HG03457 (cell line): ENCODE data around the gene CCDC88A.

Source experiments
- ATAC-seq: cut with Tn5 transposase; IDR thresholded peaks from one replicate; pipeline ENCODE4 v1.9.1; 2021; ENCODE audit warnings: moderate number of reproducible peaks; ENCODE audit not compliant: unreplicated experiment

CCDC88A gene

GRCh38 chr2:55422876-55423665, 3.4 kb upstream of the CCDC88A start:
- no peak for ATAC-seq

- no peak for ATAC-seq
These were observed 1.7 kb upstream of the CCDC88A start for GRCh38 chr2:55421326-55421725.

GRCh38 chr2:55420871-55421270, 1.2 kb upstream of the CCDC88A start:
- ATAC-seq, result no peak

DNA sequence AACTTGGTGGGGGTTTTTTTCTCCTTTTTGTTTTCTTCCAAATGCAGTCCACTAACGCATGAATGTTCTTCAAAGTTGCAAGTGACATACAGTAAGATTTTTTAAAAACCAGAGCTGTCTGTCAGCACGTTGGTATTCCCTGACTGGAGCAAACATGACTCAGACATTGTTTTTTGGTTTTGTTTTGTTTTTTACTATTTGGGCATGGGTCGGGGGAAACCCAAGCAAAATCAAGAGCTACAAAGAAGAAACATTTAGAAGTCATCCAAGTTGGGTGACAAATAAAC, 726 bp upstream of the CCDC88A start:
- ATAC-seq, result no peak

DNA sequence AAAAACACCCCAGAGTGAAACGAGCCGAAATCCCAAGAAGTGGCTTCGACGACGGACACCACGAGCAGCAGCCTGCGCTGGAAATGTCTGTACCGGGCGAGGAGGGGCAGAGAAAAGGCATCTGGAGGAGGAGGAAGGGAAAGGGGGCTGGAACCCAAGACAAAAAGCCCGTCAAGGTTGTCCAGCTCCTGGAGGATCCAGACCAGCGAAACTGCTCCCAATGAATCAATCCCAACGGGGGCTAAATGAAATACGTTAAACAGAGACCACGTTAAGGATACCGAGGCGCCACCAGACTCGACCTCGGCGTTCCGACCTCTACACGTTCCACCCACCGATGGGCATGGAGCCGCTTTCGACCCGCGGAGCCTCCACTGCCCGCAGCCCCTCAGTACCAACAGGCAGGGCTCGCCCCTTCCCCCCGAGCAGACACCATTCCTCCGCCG, 400 bp downstream of the CCDC88A start:
- peak; percentile 17 for ATAC-seq

GRCh38 chr2:55418512-55419232, 984 bp downstream of the CCDC88A start:
- no peak for ATAC-seq

DNA sequence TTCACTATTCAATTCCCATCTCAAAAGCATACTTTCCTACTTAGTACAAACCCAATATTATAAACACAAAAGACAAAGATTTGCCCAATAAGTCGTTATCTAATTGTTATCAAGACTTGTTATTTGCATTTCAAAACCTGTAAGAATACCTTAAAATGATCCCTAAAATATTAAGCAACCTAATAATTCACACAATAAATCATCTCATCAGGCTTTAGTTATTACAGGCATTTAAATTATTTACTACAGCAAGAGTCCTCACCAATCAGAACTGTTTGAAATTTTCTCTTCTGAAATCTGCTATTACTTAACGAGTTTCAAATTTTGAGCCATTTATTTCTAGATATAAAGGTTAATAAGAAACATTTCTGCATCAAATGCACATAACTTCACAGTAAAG, 1.6 kb downstream of the CCDC88A start:
- no peak for ATAC-seq

DNA sequence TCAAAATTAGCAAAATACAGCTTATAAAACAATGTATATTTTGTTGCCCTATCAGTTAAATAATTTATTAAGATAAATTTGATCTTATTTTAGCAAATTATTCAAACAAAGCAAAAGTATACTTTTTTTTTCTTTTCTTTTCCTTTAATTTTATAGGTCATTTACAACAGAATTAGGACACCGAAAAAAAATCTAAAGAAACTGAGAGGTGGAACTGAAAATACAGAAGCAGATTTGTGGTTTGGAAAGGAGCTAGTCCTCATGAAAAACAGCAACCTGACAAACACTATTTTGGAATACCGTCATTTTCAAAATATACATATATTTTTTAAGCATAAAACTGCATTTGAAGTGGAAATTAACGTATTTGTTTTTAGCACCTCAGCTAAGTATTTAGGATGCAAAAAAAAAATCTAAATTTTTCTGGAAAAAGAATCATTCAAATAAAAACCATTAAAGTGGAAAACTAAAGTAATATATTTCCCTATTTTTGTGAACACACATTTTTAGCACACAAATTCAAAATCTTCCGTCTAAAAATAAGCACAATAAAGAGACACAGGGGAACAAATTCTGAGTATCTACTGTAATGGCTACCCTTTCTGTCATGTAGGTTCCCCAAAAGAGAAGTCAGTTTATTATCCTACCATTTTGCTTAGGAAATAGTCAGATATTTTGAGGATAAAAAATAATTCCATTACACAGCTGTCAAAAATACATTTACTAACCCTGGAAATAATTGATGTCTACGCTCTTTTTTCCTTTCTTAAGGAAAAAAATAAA, 2.7 kb downstream of the CCDC88A start:
- no peak for ATAC-seq

- ATAC-seq, result no peak
These were observed 4.4 kb downstream of the CCDC88A start for GRCh38 chr2:55415300-55415699.

- ATAC-seq, result no peak
These were observed 10.5 kb downstream of the CCDC88A start for GRCh38 chr2:55408918-55409868.

GRCh38 chr2:55408098-55408882, 11.4 kb downstream of the CCDC88A start:
- no peak for ATAC-seq

DNA sequence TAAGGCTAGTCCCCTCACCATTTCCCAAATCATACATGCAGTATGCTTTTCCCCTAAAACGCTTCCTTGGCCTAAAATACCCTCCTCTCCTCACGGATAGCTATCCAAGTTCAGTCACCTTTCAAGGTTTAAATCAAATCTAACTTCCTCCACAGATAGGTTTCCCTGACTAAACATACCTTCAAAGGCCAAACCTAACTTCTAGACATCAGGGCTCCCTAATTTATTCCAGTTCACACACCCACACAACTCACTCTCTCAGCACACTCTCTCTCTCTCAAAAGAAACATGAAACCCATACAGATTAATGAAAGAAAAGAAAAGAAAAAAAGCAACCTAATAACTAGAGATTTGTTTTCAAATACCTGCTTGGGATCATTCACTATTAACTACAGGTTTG, 14.5 kb downstream of the CCDC88A start:
- ATAC-seq, result no peak

DNA sequence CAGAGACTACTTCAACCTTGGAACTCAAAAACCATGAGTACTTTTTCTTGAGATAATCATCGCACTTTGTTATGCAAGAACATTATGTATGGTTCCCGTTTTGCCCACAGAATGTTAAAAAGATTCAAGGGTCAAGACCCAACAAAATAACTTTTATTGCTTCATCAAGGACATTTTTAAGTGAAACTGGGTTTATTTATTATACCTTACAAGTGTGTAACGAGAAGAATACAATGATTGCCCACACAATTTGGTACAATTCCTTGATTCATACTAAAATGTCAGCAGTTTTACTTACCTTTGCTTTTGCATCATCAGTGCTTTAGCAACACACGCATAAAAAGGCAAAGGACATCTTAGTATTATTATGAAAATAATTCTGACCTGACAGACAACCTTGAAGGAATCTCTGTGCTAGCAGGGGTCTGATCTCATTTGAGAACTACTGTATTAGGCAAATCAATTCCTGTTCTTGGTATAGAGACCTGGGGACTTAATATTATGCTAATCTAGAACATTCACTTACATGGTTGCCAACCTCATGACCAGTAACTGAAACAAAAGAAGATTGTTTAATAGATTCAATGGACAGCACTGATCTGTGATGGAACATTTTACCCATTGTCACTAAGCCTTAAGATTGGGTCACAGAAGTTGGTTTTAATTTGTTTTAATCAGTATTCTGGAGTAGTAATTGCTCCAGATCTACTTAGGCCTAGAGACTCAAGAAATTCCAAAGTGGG, 16.2 kb downstream of the CCDC88A start:
- ATAC-seq, result no peak

DNA sequence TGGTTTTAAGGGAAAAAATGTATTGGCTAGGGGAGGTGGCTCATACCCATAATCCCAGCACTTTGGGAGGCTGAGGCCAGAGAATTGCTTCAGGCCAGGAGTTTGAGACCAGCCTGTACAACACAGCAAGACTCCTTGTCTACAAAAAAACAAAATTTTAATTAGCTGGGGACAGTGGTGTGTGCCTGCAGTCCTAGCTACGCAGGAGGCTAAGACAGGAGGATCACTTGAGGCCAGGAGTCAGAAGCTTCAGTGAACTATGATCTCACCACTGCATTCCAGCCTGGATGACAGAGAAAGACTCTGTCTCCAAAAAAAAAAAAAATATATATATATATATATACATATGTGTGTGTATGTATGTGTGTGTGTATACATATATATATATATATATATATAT, 18.5 kb downstream of the CCDC88A start:
- ATAC-seq, result no peak

DNA sequence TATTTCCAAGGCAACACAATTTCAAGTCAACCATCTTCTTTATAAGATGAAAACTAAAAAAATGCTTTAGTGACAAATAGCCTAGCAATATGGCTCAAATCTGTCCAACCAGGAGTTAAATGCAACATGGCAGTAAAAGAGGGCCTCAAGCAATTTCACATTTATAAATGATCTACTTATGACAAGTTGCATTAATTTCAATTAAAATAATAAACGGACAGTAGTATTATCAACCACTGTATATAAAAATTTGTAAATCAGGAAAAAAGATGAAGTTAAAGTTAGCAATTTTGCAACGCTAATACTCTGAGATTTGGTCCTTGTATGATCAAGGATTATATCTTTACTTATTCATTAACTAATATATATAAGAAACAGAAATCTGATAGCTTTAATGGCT, 19.3 kb downstream of the CCDC88A start:
- ATAC-seq, result no peak

DNA sequence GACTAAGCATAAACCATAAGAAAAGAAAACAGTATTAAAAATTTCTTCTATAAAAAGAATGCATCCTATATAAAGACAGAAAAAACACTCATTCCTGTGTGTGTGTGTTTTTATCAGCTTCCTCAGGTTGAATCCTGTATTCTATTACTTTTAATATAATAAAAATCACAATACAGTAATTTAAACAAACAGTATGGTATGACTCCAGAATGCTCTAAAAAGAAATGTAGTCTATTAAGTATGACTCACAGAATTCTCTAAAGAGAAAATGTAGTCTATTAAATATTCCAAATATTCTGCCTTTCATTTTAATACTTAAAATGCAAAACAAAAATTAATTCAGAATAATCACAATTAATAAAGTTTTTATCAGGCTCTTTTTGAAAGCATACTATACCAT, 19.8 kb downstream of the CCDC88A start:
- ATAC-seq, result no peak

DNA sequence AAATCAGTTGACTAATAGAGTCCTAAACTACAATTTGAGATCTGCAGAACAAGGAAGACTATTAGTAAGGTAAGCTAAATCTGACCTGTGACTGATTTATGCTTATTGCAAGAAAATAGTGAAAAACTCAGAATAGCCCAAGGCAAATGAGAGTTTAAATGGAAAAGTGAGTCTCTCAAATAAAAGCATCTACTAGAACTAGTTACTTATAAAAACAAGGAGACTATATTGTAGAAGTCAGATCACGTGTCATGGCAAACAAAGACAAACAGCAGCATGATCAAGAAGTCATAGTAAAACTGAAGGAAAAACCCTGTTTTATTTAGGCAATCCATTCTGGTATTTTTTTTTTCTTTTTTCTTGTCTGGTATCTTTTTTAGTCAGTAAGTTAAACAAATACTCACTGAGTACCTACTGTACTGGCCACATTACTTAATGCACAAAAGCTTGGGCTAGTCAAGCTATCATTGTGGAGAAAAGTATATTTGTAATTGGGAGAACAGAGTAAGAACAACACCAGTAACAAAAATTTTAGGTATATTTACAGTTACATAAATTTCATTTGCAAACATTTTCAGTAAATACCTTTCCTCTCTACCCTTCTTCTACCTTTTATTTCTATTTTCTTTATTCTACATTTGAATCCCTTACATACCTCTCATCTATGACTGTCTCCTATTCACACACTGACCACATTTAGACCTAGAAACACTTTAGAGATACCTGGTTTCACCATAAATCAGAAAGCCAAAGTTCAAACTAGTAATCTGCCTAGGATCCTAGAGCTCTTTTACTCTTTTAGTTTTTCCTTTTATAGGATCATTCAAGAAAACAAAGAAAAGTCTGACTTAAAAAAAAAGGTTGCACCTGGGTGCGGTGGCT, 23.7 kb downstream of the CCDC88A start:
- no peak for ATAC-seq

DNA sequence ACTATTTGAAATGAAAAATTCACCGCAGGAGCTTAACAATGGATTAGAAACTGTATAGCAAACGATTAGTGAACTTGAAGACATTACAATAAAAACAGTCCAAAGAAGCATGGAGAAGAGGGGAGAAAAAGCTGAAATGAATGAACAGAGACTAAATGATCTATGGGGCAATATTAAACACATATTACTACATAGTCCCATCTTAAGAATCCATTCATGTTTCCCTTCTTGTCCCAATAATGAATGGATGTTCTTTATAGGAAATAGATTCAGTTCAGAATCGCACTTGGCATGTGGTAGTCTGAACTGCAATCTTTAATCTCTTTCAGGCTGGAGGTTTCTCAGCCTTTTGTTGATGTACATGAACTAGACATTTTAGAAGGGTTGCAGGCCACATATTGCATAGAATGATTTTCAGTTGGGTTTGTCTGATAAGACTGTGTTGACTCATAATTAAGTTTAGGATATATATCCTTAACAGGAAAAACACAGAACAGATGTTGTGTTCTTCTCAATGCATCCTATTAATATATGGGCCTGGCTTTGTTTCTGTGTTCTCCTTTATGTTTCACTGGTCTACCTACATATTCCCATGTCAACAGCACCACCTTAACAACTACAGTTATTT, 27.9 kb downstream of the CCDC88A start:
- ATAC-seq, result no peak
